WTC11 (cell line): ENCODE data around the gene DUS1L. TPM values are rescaled to one million over a fixed set of nuclear protein-coding genes. Genes with fewer than 3 reads are reported as not detected.

Source experiments
- ATAC-seq: fragments of 200-7000 bp; cut with Tn5 transposase; 2 replicates; pipeline ENCODE4 v1.10.0; 2021; ENCODE audit warnings: mild to moderate bottlenecking, moderate library complexity
- CTCF ChIA-PET: fragments of 300-600 bp; sonication (Branson Sonifier 250); formaldehyde crosslinking; loops from one replicate; lab custom pipeline; 2021; ENCODE audit warnings: antibody characterized with exemption; lab: Charles Lee
- POLR2A ChIA-PET: fragments of 350-600 bp; sonication (Branson Sonifier 250); formaldehyde crosslinking; loops from one replicate; lab custom pipeline; 2021; ENCODE audit warnings: antibody characterized with exemption; lab: Charles Lee
- DNase-seq: peaks from one replicate; pipeline ENCODE4 v3.0.0; 2021; ENCODE audit warnings: low spot score
- H3K27ac Mint-ChIP-seq: 2 replicates; pipeline ENCODE4 v1.8.0; 2021; ENCODE audit warnings: mixed read lengths
- H3K27me3 Mint-ChIP-seq: 2 replicates; pipeline ENCODE4 v1.8.0; 2021; ENCODE audit warnings: low read depth, mild to moderate bottlenecking, moderate library complexity, mixed read lengths
- H3K36me3 Mint-ChIP-seq: 2 replicates; pipeline ENCODE4 v1.8.0; 2021; ENCODE audit warnings: mixed read lengths
- H3K4me1 Mint-ChIP-seq: 2 replicates; pipeline ENCODE4 v1.8.0; 2022; ENCODE audit warnings: mixed read lengths
- H3K4me3 Mint-ChIP-seq: 2 replicates; pipeline ENCODE4 v1.8.0; 2021; ENCODE audit warnings: mild to moderate bottlenecking, moderate library complexity, mixed read lengths
- H3K9me3 Mint-ChIP-seq: 2 replicates; pipeline ENCODE4 v1.8.0; 2021; ENCODE audit warnings: mixed read lengths
- CREB1 ChIP-seq: sonication (generic); formaldehyde crosslinking; IDR thresholded peaks from 2 replicates; pipeline ENCODE4 v1.8.0; 2023; ENCODE audit warnings: mild to moderate bottlenecking, missing genetic modification reagents
- EMX1 ChIP-seq: fragments of 250-450 bp; sonication (Bioruptor Pico); IDR thresholded peaks from 2 replicates; pipeline ENCODE4 v1.8.0; 2021; ENCODE audit warnings: mild to moderate bottlenecking
- FOXJ3 ChIP-seq: sonication (generic); formaldehyde crosslinking; IDR thresholded peaks from 2 replicates; pipeline ENCODE4 v1.9.0; 2021; ENCODE audit warnings: missing genetic modification reagents, mild to moderate bottlenecking, borderline replicate concordance
- HMGA2 ChIP-seq: fragments of 250-450 bp; sonication (Bioruptor Pico); IDR thresholded peaks from 2 replicates; pipeline ENCODE4 v1.4.0; 2021; ENCODE audit warnings: mild to moderate bottlenecking, moderate library complexity
- NR3C1 ChIP-seq: sonication (generic); formaldehyde crosslinking; conservative IDR thresholded peaks from 2 replicates; pipeline ENCODE4 v1.8.1; 2023; ENCODE audit warnings: low read depth, mild to moderate bottlenecking, missing genetic modification reagents
- SMAD3 ChIP-seq: sonication (generic); formaldehyde crosslinking; IDR thresholded peaks from 2 replicates; pipeline ENCODE4 v1.8.0; 2022; ENCODE audit warnings: missing genetic modification reagents, mild to moderate bottlenecking, borderline replicate concordance
- SOX15 ChIP-seq: fragments of 250-450 bp; sonication (Bioruptor Pico); IDR thresholded peaks from 2 replicates; pipeline ENCODE4 v1.9.0; 2021; ENCODE audit warnings: mild to moderate bottlenecking
- ZNF121 ChIP-seq: sonication (generic); formaldehyde crosslinking; IDR thresholded peaks from 2 replicates; pipeline ENCODE4 v1.8.0; 2023; ENCODE audit warnings: missing genetic modification reagents
- ZNF219 ChIP-seq: sonication (generic); formaldehyde crosslinking; IDR thresholded peaks from 2 replicates; pipeline ENCODE4 v1.8.0; 2023; ENCODE audit warnings: missing genetic modification reagents, mild to moderate bottlenecking, borderline replicate concordance
- ZNF232 ChIP-seq: sonication (generic); formaldehyde crosslinking; IDR thresholded peaks from 2 replicates; pipeline ENCODE4 v1.8.0; 2022; ENCODE audit warnings: mild to moderate bottlenecking, missing genetic modification reagents
- ZNF512 ChIP-seq: sonication (generic); formaldehyde crosslinking; IDR thresholded peaks from 2 replicates; pipeline ENCODE4 v1.8.1; 2022; ENCODE audit warnings: missing genetic modification reagents, borderline replicate concordance
- total RNA-seq: library from RNA; stranded (reverse); gene quantifications from 3 replicates; pipeline ENCODE4 v1.2.3, GENCODE V29; 2021
- TF ChIP-seq, protein P1 (sequence below): fragments of 200-600 bp; IDR thresholded peaks from 2 replicates; pipeline ENCODE4 v1.8.0; 2022; ENCODE audit warnings: antibody characterized with exemption
- TF ChIP-seq, protein P2 (sequence below): sonication (generic); formaldehyde crosslinking; IDR thresholded peaks from 2 replicates; pipeline ENCODE4 v1.8.1; 2023; ENCODE audit warnings: mild to moderate bottlenecking, moderate library complexity, missing genetic modification reagents
- TF ChIP-seq, protein P3 (sequence below): sonication (generic); formaldehyde crosslinking; IDR thresholded peaks from 2 replicates; pipeline ENCODE4 v1.8.0; 2023; ENCODE audit warnings: missing genetic modification reagents
- TF ChIP-seq, protein P4 (sequence below): sonication (generic); formaldehyde crosslinking; IDR thresholded peaks from 2 replicates; pipeline ENCODE4 v1.8.0; 2022; ENCODE audit warnings: mild to moderate bottlenecking, missing genetic modification reagents
- TF ChIP-seq, protein P5 (sequence below): sonication (generic); formaldehyde crosslinking; IDR thresholded peaks from 2 replicates; pipeline ENCODE4 v1.8.1; 2022; ENCODE audit warnings: mild to moderate bottlenecking, missing genetic modification reagents, moderate library complexity, borderline replicate concordance
- TF ChIP-seq, protein P6 (sequence below): sonication (generic); formaldehyde crosslinking; conservative IDR thresholded peaks from 2 replicates; pipeline ENCODE4 v1.8.1; 2023; ENCODE audit warnings: mild to moderate bottlenecking, low read depth, missing genetic modification reagents, moderate library complexity

Gene DUS1L
- total RNA-seq, 1 experiment from 2014 or later: 120 TPM

DNA sequence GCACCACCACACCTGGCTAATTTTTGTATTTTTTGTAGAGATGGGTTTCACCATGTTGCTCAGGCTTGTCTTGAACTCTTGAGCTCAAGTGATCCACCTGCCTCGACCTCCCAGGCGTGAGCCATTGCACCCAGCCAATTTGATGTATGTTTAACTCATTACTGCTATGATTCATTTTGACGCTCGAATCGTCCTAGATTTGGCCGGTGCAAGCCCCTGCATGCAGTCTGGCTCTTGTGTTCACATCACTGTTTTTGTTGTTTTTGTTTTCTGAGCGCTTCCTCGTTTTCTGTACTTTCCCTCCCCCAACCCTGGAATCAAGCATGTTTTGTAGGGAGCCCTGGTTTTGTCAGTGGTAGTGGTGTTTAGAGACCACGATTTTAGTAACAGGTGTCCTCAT lies 7.8 kb upstream of the DUS1L start:
- no peak for ATAC-seq
- no peaks in the 10 kb centered on the region for H3K4me1 Mint-ChIP-seq

GRCh38 chr17:82072827-82073226 lies 7.2 kb upstream of the DUS1L start:
- H3K36me3 Mint-ChIP-seq: no peaks in the 10 kb centered on the region
- ChIA-PET CTCF (interaction anchor here (0.8 to 1.7 kb wide), 2 partner anchors 42 to 81 kb away, joined by 4 to 8 read pairs; no protein-coding TSS in a partner anchor), POLR2A (no interaction called here)
- ATAC-seq (no peak), DNase-seq (no peak)
- no peaks in the 10 kb centered on the region for H3K9me3 Mint-ChIP-seq
- H3K4me1 Mint-ChIP-seq: no peaks in the 10 kb centered on the region
- H3K27ac Mint-ChIP-seq: no peak overlapping the region
- no peak overlapping the region for H3K4me3 Mint-ChIP-seq
- TF ChIP-seq CREB1 (CRISPR knock-in tag) (no peak), FOXJ3 (CRISPR knock-in tag) (no peak), SOX15 (CRISPR knock-in tag) (no peak)
- TF ChIP-seq, protein P1, sequence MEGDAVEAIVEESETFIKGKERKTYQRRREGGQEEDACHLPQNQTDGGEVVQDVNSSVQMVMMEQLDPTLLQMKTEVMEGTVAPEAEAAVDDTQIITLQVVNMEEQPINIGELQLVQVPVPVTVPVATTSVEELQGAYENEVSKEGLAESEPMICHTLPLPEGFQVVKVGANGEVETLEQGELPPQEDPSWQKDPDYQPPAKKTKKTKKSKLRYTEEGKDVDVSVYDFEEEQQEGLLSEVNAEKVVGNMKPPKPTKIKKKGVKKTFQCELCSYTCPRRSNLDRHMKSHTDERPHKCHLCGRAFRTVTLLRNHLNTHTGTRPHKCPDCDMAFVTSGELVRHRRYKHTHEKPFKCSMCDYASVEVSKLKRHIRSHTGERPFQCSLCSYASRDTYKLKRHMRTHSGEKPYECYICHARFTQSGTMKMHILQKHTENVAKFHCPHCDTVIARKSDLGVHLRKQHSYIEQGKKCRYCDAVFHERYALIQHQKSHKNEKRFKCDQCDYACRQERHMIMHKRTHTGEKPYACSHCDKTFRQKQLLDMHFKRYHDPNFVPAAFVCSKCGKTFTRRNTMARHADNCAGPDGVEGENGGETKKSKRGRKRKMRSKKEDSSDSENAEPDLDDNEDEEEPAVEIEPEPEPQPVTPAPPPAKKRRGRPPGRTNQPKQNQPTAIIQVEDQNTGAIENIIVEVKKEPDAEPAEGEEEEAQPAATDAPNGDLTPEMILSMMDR: no peak
- TF ChIP-seq, protein P2, sequence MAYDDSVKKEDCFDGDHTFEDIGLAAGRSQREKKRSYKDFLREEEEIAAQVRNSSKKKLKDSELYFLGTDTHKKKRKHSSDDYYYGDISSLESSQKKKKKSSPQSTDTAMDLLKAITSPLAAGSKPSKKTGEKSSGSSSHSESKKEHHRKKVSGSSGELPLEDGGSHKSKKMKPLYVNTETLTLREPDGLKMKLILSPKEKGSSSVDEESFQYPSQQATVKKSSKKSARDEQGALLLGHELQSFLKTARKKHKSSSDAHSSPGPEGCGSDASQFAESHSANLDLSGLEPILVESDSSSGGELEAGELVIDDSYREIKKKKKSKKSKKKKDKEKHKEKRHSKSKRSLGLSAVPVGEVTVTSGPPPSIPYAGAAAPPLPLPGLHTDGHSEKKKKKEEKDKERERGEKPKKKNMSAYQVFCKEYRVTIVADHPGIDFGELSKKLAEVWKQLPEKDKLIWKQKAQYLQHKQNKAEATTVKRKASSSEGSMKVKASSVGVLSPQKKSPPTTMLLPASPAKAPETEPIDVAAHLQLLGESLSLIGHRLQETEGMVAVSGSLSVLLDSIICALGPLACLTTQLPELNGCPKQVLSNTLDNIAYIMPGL: no peak
- TF ChIP-seq, all 79 proteins: peak for 0
- peaks cover 17% of the 10 kb centered on the region for H3K27me3 Mint-ChIP-seq

More for the DNA sequence above, 7.8 kb upstream of the DUS1L start:
- peaks cover 3% of the 10 kb centered on the region for H3K36me3 Mint-ChIP-seq
- CTCF ChIA-PET: interaction anchor here (0.8 to 1.7 kb wide), 2 partner anchors 43 to 81 kb away, joined by 4 to 8 read pairs; no protein-coding TSS in a partner anchor
- H3K27ac Mint-ChIP-seq: no peak overlapping the region
- no peak for DNase-seq
- TF ChIP-seq, protein P3, sequence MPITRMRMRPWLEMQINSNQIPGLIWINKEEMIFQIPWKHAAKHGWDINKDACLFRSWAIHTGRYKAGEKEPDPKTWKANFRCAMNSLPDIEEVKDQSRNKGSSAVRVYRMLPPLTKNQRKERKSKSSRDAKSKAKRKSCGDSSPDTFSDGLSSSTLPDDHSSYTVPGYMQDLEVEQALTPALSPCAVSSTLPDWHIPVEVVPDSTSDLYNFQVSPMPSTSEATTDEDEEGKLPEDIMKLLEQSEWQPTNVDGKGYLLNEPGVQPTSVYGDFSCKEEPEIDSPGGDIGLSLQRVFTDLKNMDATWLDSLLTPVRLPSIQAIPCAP (CRISPR knock-in tag): no peak
- TF ChIP-seq HMGA2 (CRISPR knock-in tag): no peak
- no peak for TF ChIP-seq ZNF512 (CRISPR knock-in tag)
- TF ChIP-seq ZNF232 (CRISPR knock-in tag): no peak
- TF ChIP-seq, protein P4, sequence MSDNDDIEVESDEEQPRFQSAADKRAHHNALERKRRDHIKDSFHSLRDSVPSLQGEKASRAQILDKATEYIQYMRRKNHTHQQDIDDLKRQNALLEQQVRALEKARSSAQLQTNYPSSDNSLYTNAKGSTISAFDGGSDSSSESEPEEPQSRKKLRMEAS (CRISPR knock-in tag): no peak
- TF ChIP-seq EMX1 (CRISPR knock-in tag): no peak
- no peak for TF ChIP-seq NR3C1
- H3K4me3 Mint-ChIP-seq: no peak overlapping the region
- POLR2A ChIA-PET: no interaction called here
- H3K27me3 Mint-ChIP-seq: peaks cover 17% of the 10 kb centered on the region
- H3K9me3 Mint-ChIP-seq: no peaks in the 10 kb centered on the region

- ChIA-PET POLR2A (no interaction called here), CTCF (interaction anchor here (1.0 kb wide), 1 partner anchor 51 kb away, joined by 3 read pairs; no protein-coding TSS in a partner anchor)
- Mint-ChIP-seq H3K27me3 (peaks cover 17% of the 10 kb centered on the region), H3K4me1 (0 out of 2 replicates have a peak, but pooled peaks cover 2% of the 10 kb centered on the region), H3K4me3 (no peak overlapping the region), H3K9me3 (no peaks in the 10 kb centered on the region), H3K36me3 (no peaks in the 10 kb centered on the region), H3K27ac (no peak overlapping the region)
- no peak for DNase-seq
- TF ChIP-seq SMAD3 (CRISPR knock-in tag) (no peak), ZNF121 (CRISPR knock-in tag) (no peak), ZNF219 (CRISPR knock-in tag) (no peak), ZNF232 (CRISPR knock-in tag) (no peak)
- TF ChIP-seq, protein P5, sequence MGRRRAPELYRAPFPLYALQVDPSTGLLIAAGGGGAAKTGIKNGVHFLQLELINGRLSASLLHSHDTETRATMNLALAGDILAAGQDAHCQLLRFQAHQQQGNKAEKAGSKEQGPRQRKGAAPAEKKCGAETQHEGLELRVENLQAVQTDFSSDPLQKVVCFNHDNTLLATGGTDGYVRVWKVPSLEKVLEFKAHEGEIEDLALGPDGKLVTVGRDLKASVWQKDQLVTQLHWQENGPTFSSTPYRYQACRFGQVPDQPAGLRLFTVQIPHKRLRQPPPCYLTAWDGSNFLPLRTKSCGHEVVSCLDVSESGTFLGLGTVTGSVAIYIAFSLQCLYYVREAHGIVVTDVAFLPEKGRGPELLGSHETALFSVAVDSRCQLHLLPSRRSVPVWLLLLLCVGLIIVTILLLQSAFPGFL: no peak
- TF ChIP-seq, protein P6, sequence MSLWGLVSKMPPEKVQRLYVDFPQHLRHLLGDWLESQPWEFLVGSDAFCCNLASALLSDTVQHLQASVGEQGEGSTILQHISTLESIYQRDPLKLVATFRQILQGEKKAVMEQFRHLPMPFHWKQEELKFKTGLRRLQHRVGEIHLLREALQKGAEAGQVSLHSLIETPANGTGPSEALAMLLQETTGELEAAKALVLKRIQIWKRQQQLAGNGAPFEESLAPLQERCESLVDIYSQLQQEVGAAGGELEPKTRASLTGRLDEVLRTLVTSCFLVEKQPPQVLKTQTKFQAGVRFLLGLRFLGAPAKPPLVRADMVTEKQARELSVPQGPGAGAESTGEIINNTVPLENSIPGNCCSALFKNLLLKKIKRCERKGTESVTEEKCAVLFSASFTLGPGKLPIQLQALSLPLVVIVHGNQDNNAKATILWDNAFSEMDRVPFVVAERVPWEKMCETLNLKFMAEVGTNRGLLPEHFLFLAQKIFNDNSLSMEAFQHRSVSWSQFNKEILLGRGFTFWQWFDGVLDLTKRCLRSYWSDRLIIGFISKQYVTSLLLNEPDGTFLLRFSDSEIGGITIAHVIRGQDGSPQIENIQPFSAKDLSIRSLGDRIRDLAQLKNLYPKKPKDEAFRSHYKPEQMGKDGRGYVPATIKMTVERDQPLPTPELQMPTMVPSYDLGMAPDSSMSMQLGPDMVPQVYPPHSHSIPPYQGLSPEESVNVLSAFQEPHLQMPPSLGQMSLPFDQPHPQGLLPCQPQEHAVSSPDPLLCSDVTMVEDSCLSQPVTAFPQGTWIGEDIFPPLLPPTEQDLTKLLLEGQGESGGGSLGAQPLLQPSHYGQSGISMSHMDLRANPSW: no peak
- ATAC-seq: no peak
These were observed 5.0 kb upstream of the DUS1L start for GRCh38 chr17:82070611-82071010.
